ENCODE measurements around the gene ACAP2.

Gene ACAP2

GRCh38 chr3:195269375-195270078 is 173.3 kb downstream of the ACAP2 start:
- CTCF ChIA-PET = interaction anchor here (0.9 to 12.7 kb wide), 25 partner anchors 8 to 603 kb away, joined by 3 to 492 read pairs (median 11); partner anchors contain the start of genes ACAP2, FAM43A, LSG1 and PPP1R2
- H3K4me3 ChIP-seq (ENCODE audit: low read depth, low read length) = peak overlapping the region; percentile 73
- POLR2A ChIA-PET = interaction anchor here (1.0 to 2.9 kb wide), 4 partner anchors 171 to 598 kb away, joined by 3 to 29 read pairs (median 11); partner anchors contain the start of genes FAM43A and LSG1
- no peak for TF ChIP-seq CTCF (IDR thresholded peaks at IDR 0.05; ENCODE audit: insufficient read depth, low read length, missing control alignments)
- no peak for DNase-seq (ENCODE audit: low read depth, low spot score)

- H3K4me3 ChIP-seq (ENCODE audit: low read depth, low read length) = no peak overlapping the region; the same call in 1 of the 2 replicates
- TF ChIP-seq CTCF (IDR thresholded peaks at IDR 0.05; ENCODE audit: insufficient read depth, low read length, missing control alignments) = no peak
- CTCF ChIA-PET = interaction anchor here (1.0 to 12.7 kb wide), 11 partner anchors 7 to 596 kb away, joined by 3 to 492 read pairs (median 38); partner anchors contain the start of genes FAM43A, LSG1 and PPP1R2
These were observed 174.1 kb downstream of the ACAP2 start for GRCh38 chr3:195268576-195269309.

GRCh38 chr3:195267096-195267495 is 175.7 kb downstream of the ACAP2 start:
- POLR2A ChIA-PET = no interaction called here
- CTCF ChIA-PET = interaction anchor here (1.1 to 12.7 kb wide), 5 partner anchors 28 to 595 kb away, joined by 3 to 492 read pairs (median 4); partner anchors contain the start of genes FAM43A and LSG1
- no peak for TF ChIP-seq CTCF (IDR thresholded peaks at IDR 0.05; ENCODE audit: insufficient read depth, low read length, missing control alignments)

More at GRCh38 chr3:195268576-195269309, 174.1 kb downstream of the ACAP2 start:
- no peak for DNase-seq (ENCODE audit: low read depth, low spot score)
- POLR2A ChIA-PET = interaction anchor here (2.9 kb wide), 1 partner anchor 597 kb away, joined by 10 read pairs; the partner anchor contains the start of gene LSG1

GRCh38 chr3:195266428-195266827 is 176.4 kb downstream of the ACAP2 start:
- no peak for DNase-seq (ENCODE audit: low read depth, low spot score)
- POLR2A ChIA-PET = no interaction called here
- CTCF ChIA-PET = interaction anchor here (1.0 to 12.7 kb wide), 5 partner anchors 28 to 595 kb away, joined by 3 to 492 read pairs (median 4); partner anchors contain the start of genes FAM43A and LSG1
- no peak for TF ChIP-seq CTCF (IDR thresholded peaks at IDR 0.05; ENCODE audit: insufficient read depth, low read length, missing control alignments)
- H3K4me3 ChIP-seq (ENCODE audit: low read depth, low read length) = no peak overlapping the region

More at GRCh38 chr3:195267096-195267495, 175.7 kb downstream of the ACAP2 start:
- no peak for DNase-seq (ENCODE audit: low read depth, low spot score)
- H3K4me3 ChIP-seq (ENCODE audit: low read depth, low read length) = no peak overlapping the region

GRCh38 chr3:195265363-195265976 is 177.3 kb downstream of the ACAP2 start:
- no peak for TF ChIP-seq CTCF (IDR thresholded peaks at IDR 0.05; ENCODE audit: insufficient read depth, low read length, missing control alignments)
- H3K4me3 ChIP-seq (ENCODE audit: low read depth, low read length) = no peak overlapping the region
- ChIA-PET CTCF (interaction anchor here (0.8 to 12.1 kb wide), 5 partner anchors 159 to 594 kb away, joined by 3 to 288 read pairs (median 37); partner anchors contain the start of genes FAM43A and LSG1), POLR2A (no interaction called here)
- DNase-seq (ENCODE audit: low read depth, low spot score) = no peak

All from AG04449 (cell line).